Activated T-cell treated with anti-CD3 and anti-CD28 coated beads, Interleukin-2, amount 50 U/mL, for 48 hours (primary cell): ENCODE measurements around the gene SIN3A.
"Not testable (repeated sequence)": the region's sequence is repeated elsewhere in the genome, so short reads cannot be mapped to it uniquely, and the experiment has no call there.

Experiments used
- DNase-seq, 2 experiments: peaks; one replicate each; pipeline ENCODE4 v3.0.0-alpha.2; 2020

Gene SIN3A

GRCh38 chr15:75451674-75452363 lies at the start of gene SIN3A:
Gene SIN3A (minus strand): TSS chr15:75451690. CDS start chr15:75430375, 21,315 bp downstream.
- peak; percentile 99 for DNase-seq

GRCh38 chr15:75493732-75494131 lies 42.2 kb upstream of the SIN3A start:
- no peak for DNase-seq

GRCh38 chr15:75483961-75484360 lies 32.5 kb upstream of the SIN3A start:
- no peak for DNase-seq

- DNase-seq = not testable (repeated sequence)
Measured at GRCh38 chr15:75483556-75483955, 32.1 kb upstream of the SIN3A start.

GRCh38 chr15:75483106-75483505 lies 31.6 kb upstream of the SIN3A start:
- DNase-seq = no peak

GRCh38 chr15:75480463-75480862 lies 29.0 kb upstream of the SIN3A start:
- not testable (repeated sequence) for DNase-seq

- no peak for DNase-seq
Measured at GRCh38 chr15:75479670-75480069, 28.2 kb upstream of the SIN3A start.

GRCh38 chr15:75477094-75477493 lies 25.6 kb upstream of the SIN3A start:
- DNase-seq = not testable (repeated sequence)

- no peak for DNase-seq
Measured at GRCh38 chr15:75468913-75469598, 17.6 kb upstream of the SIN3A start.

- no peak for DNase-seq
Measured at GRCh38 chr15:75460646-75461045, 9.2 kb upstream of the SIN3A start.

- no peak for DNase-seq
Measured at GRCh38 chr15:75459581-75459980, 8.1 kb upstream of the SIN3A start.

GRCh38 chr15:75456710-75457109 lies 5.2 kb upstream of the SIN3A start:
- DNase-seq = no peak

GRCh38 chr15:75455982-75456531 lies 4.6 kb upstream of the SIN3A start:
- no peak for DNase-seq

GRCh38 chr15:75455424-75455981 lies 4.0 kb upstream of the SIN3A start:
- peak; percentile 92 for DNase-seq

GRCh38 chr15:75454471-75455378 lies 3.2 kb upstream of the SIN3A start:
- peak; percentile 85 to 88 for DNase-seq

GRCh38 chr15:75453703-75454470 lies 2.4 kb upstream of the SIN3A start:
- DNase-seq = peak; percentile 95 to 96

GRCh38 chr15:75452865-75453702 lies 1.6 kb upstream of the SIN3A start:
- peak; percentile 86 to 87 for DNase-seq

GRCh38 chr15:75452364-75452864 lies 924 bp upstream of the SIN3A start:
- peak; percentile 85 to 87 for DNase-seq

GRCh38 chr15:75451202-75451673 lies 252 bp downstream of the SIN3A start:
- no peak for DNase-seq
